ENCODE results near the gene CAP1. TPM values are rescaled to one million over a fixed set of nuclear protein-coding genes. Genes with fewer than 3 reads are reported as not detected.

CAP1 gene
- total and polyA plus RNA-seq, 2 of the 4 experiments (the other 2 are of a cell fraction), result 434 to 756 TPM

GRCh38 chr1:40003156-40004093 lies 37.1 kb upstream of the CAP1 start:
- no CpG with 5 or more reads among the region's 10 CpGs for WGBS, 2 experiments (ENCODE audit: extremely low coverage in 2 of 2, insufficient read length in 1 of 2)
- Histone ChIP-seq H2BK20ac (ENCODE audit: low read depth, low read length) (no peak overlapping the region), H2AFZ (replicated peaks; ENCODE audit: low read length, poor library complexity) (no peak overlapping the region), H2BK5ac (ENCODE audit: low read depth, low read length, poor library complexity, severe bottlenecking) (no peak overlapping the region), H2AK5ac (ENCODE audit: low read depth, low read length) (no peak overlapping the region), H3K9me1 (ENCODE audit: insufficient read depth, low read length) (no peaks in the 10 kb centered on the region), H3K27me3 (ENCODE audit: control insufficient read depth, insufficient read depth, low read length) (peaks cover 1% of the 10 kb centered on the region; the same call in 1 of the 2 replicates), H3K9me3 (ENCODE audit: control insufficient read depth, insufficient read depth, low read length) (no peaks in the 10 kb centered on the region), H3K56ac (ENCODE audit: extremely low read depth, insufficient read depth, low read length) (no peak overlapping the region), H3K4me2 (ENCODE audit: low read depth, low read length) (no peak overlapping the region), H2BK15ac (ENCODE audit: low read depth, low read length) (no peak overlapping the region), H2BK120ac (ENCODE audit: low read depth, low read length) (no peak overlapping the region), H3K27ac (ENCODE audit: insufficient read depth, low read length) (no peak overlapping the region), H4K5ac (ENCODE audit: low read depth, low read length) (no peak overlapping the region), H3K4ac (ENCODE audit: low read depth, low read length) (no peak overlapping the region), H3K23ac (ENCODE audit: low read depth, low read length) (no peak overlapping the region), H3K36me3 (ENCODE audit: control insufficient read depth, insufficient read depth, low read length) (no peaks in the 10 kb centered on the region), H4K8ac (ENCODE audit: low read depth in 2 of 2, low read length in 2 of 2) (no peak overlapping the region), H3K79me1 (ENCODE audit: low read depth in 1 of 2, low read length in 2 of 2) (no peaks in the 10 kb centered on the region), H4K91ac (ENCODE audit: insufficient read depth, low read depth, low read length) (no peak overlapping the region), H4K20me1 (ENCODE audit: insufficient read depth, low read length) (no peaks in the 10 kb centered on the region), H3K4me1 (ENCODE audit: control insufficient read depth, insufficient read depth, low read length) (no peaks in the 10 kb centered on the region), H3K18ac (ENCODE audit: low read depth, low read length) (no peak overlapping the region), H3K9ac (ENCODE audit: low read depth, low read length) (no peak overlapping the region), H2AK9ac (replicated peaks; ENCODE audit: low read depth, low read length, poor library complexity) (no peak overlapping the region), H3K4me3 (ENCODE audit: insufficient read depth, low read depth, low read length) (no peak overlapping the region), H3K14ac (replicated peaks; ENCODE audit: low read depth, low read length) (no peak overlapping the region)
- intact Hi-C loops (cut with micrococcal nuclease), result no loop called here
- no TSS peak for BruUV-seq (replicated peaks)
- ATAC-seq (ENCODE audit: low read depth), result no peak
- dilution Hi-C loops (cut with HindIII; ENCODE audit: low sequenced_read_pairs, unreplicated experiment), result no loop called here
- POLR2A ChIA-PET (ENCODE audit: unreplicated experiment), result no interaction called here
- CTCF ChIA-PET, result interaction anchor here (0.6 to 0.7 kb wide), 2 partner anchors 14 to 34 kb away, joined by 3 to 4 read pairs; no protein-coding TSS in a partner anchor
- DNase-seq, result no peak
- in situ Hi-C loops (cut with MboI; ENCODE audit: low sequenced_read_pairs), result no loop called here
- TF ChIP-seq RFX5 (IDR thresholded peaks at IDR 0.05; ENCODE audit: low read depth, low read length), result no peak
- TF ChIP-seq MAFK (IDR thresholded peaks at IDR 0.05; ENCODE audit: low read depth, low read length), result no peak
- TF ChIP-seq FOS (IDR thresholded peaks at IDR 0.05; ENCODE audit: low read depth, low read length), result no peak
- TF ChIP-seq CTCF (conservative IDR thresholded peaks at IDR 0.05; ENCODE audit: low read depth, low read length), result no peak
- TF ChIP-seq MXI1 (IDR thresholded peaks at IDR 0.05; ENCODE audit: borderline replicate concordance, low read depth, low read length), result no peak
- no peak for TF ChIP-seq RAD21 (IDR thresholded peaks at IDR 0.05; ENCODE audit: low read length)
- TF ChIP-seq NFE2L2 (IDR thresholded peaks at IDR 0.05; ENCODE audit: low read depth, low read length), result no peak
- TF ChIP-seq CHD1 (IDR thresholded peaks at IDR 0.05; ENCODE audit: low read depth, low read length), result no peak
- no peak for TF ChIP-seq BHLHE40 (IDR thresholded peaks at IDR 0.05; ENCODE audit: low read depth, low read length)
- no peak for TF ChIP-seq ELK1 (IDR thresholded peaks at IDR 0.05; ENCODE audit: borderline replicate concordance, low read depth, low read length)
- no peak for TF ChIP-seq USF2 (IDR thresholded peaks at IDR 0.05; ENCODE audit: low read depth, low read length)
- TF ChIP-seq POLR2A (IDR thresholded peaks at IDR 0.05; ENCODE audit: low read depth, low read length), result no peak
- TF ChIP-seq CEBPB (IDR thresholded peaks at IDR 0.05; ENCODE audit: low read depth, low read length), result no peak
- TF ChIP-seq SMC3 (IDR thresholded peaks at IDR 0.05; ENCODE audit: low read depth, low read length), result no peak
- no peak for TF ChIP-seq RCOR1 (IDR thresholded peaks at IDR 0.05; ENCODE audit: insufficient replicate concordance, low read length)
